GM10847 (cell line): Measurements from ENCODE around the gene CEP170B.

Experiments used
- POLR2A ChIP-seq: IDR thresholded peaks from 2 replicates; pipeline ENCODE4 v1.6.1; 2011; ENCODE audit not compliant: insufficient read length; ENCODE audit errors: extremely low read depth

The CEP170B gene

DNA sequence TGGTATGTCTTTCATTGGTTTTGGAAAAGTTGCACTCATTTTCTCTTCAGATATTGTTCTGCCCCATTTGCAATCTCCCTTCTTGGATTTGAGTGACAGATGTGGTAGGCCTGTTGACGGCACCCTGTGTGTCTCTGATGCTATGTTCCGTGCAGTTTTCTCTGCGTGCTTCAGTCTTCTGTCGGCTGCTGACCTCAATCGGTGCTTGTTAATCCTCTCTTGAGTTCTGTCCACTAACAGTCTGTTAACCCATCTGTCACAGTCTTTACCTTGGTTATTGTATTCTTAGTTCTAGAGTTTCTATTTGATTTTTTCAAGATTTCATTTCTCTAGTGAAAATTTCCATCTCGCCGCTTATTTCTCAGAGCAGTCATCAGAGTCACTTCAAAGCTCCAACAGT lies 38.9 kb downstream of the CEP170B start:
- no peak for TF ChIP-seq POLR2A

DNA sequence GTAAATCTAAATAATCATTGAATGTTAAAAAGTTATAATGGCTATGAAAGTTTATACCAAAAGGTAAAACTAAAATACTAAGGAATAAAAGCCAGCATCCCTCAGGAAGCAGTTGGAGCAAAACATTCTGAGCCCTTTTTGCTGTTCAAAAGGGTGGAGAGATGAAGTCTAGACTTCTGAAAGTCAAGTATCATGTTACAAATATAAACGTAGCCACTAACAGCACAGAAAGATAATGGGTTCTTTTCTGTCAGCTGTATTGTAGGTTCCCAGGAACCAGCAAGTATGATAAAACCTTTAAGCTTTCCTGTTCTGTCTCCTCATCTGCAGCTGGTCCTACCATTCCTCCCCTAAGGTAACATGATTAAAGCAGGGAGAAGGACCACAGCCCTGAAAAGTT lies 43.2 kb downstream of the CEP170B start:
- TF ChIP-seq POLR2A = no peak

DNA sequence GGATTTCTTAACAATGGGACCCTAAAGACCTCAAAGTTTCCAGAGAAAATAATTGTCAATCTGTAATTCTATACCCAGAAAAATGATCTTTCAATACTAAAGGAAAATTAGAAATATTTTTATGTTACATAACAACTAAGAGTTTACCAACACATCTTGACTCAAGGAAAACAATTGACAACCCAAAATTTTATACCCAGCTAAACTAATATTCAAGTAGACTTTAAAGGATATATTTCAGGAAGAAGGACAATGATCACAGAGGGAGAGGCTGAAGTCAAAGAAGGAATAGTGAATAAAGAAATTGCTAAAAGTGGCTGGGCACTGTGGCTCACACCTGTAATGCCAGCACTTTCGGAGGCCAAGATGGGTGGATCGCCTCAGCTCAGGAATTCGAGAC lies 47.0 kb downstream of the CEP170B start:
- no peak for TF ChIP-seq POLR2A

DNA sequence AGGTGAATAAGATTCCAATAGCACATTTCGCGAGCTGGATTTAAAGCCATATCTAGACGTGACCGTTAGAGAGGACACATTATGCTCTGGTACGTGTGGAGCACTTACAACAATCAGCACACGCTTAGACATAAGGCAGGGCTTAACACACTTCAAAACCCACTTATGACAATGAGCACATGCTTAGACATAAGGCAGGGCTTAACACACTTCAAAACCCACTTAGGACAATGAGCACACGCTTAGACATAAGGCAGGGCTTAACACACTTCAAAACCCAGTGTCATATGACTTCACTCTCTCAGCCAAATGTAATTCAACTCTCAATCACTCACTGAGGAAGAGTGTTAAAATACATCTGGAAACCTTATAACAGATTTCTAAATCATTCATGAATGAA lies 48.4 kb downstream of the CEP170B start:
- no peak for TF ChIP-seq POLR2A

DNA sequence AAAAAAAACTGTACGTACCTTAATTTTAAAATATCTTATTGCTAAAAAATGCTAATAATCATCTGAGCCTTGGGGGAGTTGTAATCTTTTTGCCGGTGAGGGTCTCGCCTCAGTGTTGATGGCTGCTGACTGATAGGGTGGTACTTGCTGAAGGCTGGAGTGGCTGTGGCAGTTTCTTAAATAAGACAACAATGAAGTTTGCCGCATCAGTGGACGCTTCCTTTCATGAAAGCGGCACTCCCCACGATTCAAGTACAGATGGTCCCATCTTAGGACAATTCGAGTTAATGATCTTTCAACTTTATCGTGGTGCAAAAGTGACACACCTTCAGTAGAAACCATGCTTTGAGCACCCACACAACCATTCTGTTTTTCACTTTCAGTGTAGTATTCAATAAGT lies 52.0 kb downstream of the CEP170B start:
- TF ChIP-seq POLR2A = no peak

DNA sequence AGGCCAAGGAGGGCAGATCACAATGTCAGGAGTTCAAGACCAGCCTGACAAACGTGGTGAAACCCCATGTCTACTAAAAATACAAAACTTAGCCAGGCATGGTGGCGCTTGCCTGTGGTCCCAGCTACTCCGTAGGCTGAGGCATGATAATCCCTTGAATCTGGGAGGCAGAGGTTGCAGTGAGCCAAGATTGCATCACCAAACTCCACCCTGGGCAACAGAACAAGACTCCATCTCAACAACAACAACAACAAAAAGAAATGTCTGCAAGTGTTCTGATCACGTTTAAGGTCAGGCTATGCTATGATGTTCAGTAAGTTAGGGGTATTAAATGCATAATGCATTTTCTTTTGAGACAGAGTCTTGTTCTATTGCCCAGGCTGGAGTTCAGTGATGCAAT lies 52.9 kb downstream of the CEP170B start:
- TF ChIP-seq POLR2A = no peak

DNA sequence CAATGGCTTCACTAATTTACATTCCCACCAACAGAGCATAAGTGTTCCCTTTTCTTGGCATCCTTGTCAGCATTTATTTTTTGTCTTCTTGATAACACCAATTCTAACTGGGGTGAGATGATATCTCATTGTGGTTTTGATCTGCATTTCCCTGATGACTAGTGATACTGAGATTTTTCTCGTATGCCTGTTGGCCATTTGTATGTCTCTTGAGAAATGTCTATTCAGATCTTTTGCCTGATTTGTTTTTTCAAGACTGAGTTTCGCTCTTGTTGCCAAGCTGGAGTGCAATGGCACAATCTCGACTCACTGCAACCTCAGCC lies 54.9 kb downstream of the CEP170B start:
- no peak for TF ChIP-seq POLR2A

DNA sequence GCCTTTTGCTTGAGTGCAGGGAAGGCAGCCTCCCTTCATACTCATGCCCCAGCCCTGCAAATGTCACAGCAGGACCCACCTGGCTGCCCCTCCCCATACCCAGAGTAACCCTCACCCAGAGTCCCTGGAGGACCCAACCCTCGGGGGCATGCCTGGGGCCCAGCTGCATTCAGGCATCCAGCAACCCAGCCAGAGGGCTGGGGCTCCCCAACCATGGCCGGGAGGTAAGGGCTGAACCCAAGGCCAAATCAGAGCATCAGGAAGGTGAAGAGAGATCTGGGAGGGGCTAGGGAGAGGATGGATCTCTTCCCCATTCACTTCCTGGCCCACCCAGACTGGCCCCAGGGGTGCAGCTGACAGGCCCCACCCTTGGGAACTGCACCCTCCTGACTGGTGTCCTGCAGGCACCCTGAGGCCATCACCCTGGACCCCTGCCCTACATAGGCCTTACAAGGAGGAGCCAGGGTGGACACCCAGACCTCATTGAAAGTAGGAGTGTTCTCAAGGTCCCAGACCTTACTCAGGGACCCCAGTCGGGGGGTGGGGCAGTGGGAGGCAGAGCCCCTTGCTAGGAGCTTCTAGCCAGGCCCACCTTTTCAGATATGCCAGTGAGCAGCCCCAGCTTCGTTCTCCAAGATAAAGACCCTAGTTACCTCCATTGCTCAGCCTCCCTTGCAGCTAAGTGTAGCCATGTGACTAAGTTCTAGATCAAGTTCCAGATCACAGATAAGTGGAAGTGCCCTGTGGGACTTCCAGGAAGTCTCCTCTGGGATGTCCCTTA lies 58.8 kb downstream of the CEP170B start:
- no peak for TF ChIP-seq POLR2A

DNA sequence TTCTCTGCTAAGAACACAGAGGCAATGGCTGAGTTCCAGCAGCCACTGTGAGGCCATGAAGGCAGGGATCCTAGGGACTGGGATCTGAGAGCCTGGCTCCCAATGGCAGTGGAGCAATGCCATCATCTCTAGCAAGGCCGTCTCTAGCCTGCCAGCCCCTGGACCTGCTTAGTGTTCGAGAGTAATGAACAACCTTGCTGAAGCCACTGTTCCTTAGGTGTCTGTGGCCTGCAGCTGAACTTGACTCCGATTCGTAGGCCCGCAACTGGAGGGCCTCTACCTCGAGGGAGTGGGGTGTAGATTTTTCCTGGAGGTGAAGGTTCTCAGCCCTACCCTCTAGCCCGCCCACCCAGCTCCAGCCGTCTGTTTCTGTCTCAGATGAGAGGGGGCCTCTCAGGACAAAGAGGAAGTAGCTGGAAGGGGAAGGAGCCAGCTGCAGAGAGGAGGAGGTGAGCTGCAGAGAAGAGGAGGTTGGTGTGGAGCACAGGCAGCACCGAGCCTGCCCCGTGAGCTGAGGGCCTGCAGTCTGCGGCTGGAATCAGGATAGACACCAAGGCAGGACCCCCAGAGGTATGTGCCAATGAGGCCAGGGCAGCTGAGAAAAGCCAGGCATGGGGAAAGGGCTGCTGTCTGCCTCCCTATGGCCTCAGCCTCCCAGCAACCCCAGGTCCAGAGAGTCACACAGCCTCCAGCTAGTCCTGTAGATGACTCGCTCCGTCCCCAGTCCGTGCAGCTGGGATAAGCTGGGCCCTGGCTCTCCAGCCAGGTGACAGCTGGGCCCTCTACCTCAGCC lies 59.5 kb downstream of the CEP170B start, which contains the start of gene PLD4:
Gene PLD4 (plus strand): TSS at position 459 of the 793 bp plus-strand sequence. CDS start 2,262 bp downstream, outside the sequence.
- peak; percentile 15 for TF ChIP-seq POLR2A

DNA sequence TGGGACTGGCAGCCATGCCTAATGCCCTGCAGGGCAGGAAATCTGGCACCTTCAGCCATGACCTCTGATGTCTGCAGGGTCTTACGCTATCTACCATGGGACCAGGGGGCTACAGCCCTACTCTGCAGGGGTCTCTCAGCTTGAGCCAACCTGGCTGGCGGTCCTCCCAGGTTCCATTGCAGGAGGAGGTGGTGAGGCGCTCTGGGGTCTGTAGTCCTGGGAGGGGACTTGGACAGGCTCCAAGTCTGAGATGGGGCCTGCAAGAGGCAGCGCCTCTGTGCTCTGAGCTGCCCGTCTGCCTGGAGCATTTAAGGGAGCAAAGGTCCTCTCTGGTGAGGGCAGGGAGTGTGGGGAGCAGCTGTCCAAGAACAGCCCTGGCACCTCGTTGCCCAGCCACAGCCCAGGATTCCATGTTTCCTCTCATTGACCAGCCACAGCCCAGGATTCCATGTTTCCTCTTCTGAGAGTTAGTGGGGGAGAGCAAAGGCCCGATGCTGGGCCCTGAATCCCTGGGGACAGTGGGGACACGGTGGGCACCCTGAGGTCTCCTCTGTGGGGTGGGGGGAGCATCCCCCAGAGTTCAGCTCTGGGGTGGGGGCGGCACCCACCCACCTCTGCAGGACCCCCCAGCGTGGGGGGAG lies 60.3 kb downstream of the CEP170B start:
- no peak for TF ChIP-seq POLR2A

DNA sequence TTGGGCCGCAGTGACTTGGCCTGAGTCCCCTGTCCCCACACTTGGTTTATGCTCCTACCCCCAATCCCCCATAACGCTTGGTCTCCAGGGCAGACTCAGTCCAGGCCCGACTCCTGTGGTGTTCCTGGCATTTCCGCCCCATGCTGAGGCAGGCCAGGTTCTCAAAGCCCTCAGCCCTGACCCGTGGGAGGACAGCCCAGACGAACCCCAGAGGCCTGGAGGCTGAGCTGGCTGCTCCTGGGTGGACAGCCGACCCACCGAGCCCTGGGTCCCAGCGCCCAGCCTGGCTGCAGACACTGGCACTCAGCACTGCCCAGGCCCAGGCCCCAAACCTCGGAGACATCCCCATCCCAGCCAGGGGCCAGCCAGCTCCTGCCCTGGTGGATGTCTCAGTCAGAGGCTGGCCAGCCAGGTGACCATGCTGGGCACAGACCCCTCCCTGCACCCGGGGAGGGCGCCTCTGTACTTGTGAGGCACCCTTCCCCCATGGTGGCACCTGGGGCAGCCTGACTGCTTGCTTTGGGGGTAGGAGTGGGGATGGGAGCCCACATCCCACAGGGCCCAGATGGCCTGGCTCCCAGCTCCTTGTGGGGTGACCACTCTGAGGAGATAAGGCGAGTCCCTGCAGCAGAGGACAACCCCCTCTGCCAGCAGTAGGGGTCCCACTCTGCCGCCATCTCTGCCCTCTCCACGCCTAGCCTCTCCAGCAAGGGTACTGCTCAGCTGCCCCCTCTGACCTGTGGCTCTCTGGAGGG lies 61.0 kb downstream of the CEP170B start:
- TF ChIP-seq POLR2A = no peak

DNA sequence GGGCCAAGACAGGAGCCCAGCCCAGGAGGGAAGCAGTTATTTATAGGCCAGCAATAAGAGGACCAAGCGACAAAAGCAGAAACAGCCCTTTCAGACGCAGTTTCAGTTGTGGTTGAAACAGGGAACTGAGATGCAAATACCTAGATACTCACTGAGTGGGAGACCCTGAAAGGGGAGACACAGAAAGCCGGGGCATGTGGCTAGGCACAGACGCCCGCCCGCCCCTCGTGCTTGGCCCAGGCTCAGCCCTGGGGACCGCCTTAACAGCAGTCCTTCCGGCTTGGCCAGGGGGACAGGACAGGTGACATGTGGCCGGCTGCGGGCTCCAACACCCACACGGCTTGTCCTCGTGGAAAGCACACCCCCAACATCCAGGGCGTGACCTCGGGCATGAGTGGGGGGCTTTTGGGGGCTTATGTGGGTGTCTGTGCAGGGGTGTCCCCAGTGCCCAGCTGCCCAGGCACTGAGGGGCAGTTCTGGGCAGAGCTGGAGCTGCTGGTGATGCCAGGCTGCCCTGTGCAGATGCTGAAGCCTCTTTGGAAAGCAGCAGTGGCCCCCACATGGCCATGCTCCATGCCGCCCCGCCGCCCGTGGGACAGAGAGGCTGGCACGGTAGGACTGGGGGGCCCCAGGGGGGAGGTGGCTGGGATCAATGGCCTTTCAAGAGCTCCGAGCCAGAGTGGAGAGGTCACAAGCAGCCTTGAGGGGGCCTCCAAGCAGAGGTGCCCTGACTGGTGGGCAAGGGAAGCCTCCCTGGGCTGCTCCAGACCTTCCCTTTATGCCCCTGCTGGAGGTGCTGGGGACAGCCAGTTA lies 61.8 kb downstream of the CEP170B start:
- TF ChIP-seq POLR2A = no peak

DNA sequence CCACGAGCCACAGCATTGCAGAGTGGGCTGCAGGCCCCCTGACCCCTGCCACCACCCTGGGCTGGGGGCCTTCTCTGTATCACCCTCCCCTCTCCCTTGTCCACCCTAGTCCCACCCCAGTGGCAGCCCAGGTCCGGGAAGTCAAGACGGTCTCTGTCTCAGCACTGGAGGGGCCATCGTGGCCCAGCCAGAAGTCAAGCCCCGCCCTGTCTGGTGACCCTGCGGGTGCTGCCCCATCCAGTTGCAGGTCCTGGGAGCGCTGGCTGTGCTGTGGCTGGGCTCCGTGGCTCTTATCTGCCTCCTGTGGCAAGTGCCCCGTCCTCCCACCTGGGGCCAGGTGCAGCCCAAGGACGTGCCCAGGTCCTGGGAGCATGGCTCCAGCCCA lies 62.4 kb downstream of the CEP170B start:
- TF ChIP-seq POLR2A = no peak

DNA sequence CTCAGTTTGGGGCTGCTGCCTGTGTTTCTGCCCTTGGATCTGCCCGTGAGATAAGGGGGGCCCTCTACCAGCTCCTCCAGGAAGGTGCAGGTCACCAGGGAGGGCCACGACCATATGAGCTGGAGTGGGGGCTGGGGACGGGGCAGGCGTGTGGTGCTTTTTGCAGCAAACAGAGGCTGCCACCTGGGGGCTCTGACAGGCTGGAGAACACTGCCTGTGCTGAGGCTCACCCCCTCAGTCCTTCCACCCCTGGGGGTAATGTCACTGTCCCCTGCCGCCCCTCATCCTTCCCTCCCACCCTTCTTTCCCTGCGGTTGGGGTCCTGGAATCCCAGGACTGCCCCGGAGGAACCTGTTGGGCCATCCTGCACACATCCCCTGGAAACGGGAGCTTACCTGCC lies 62.8 kb downstream of the CEP170B start:
- TF ChIP-seq POLR2A = no peak
